Anterior cingulate cortex (tissue), 58 donors: ENCODE results near the gene WFDC12.

Experiments
- DNase-seq, 58 donors: peaks; one replicate each; lab custom pipeline; 2025; lab: John Stamatoyannopoulos, UW

The WFDC12 gene

GRCh38 chr20:45094201-45094600 is 30.1 kb downstream of the WFDC12 start:
- no peak for DNase-seq

- DNase-seq, result no peak
These were observed 31.4 kb downstream of the WFDC12 start for GRCh38 chr20:45092898-45093297.

GRCh38 chr20:45091366-45091765 is 32.9 kb downstream of the WFDC12 start:
- no peak for DNase-seq

- no peak for DNase-seq
These were observed 33.8 kb downstream of the WFDC12 start for GRCh38 chr20:45090481-45090880.

- peak in 2 of 58 donors; percentile 9 to 26 for DNase-seq
These were observed 36.0 kb downstream of the WFDC12 start for GRCh38 chr20:45088247-45088646.

GRCh38 chr20:45087814-45088213 is 36.5 kb downstream of the WFDC12 start:
- DNase-seq, result peak in 5 of 58 donors; percentile 10 to 32 (median 16)

- DNase-seq, result no peak
These were observed 37.0 kb downstream of the WFDC12 start for GRCh38 chr20:45087097-45087790.

GRCh38 chr20:45085867-45086266 is 38.4 kb downstream of the WFDC12 start:
- no peak for DNase-seq

GRCh38 chr20:45085289-45085688 is 39.0 kb downstream of the WFDC12 start:
- DNase-seq, result no peak

GRCh38 chr20:45083127-45083526 is 41.1 kb downstream of the WFDC12 start:
- DNase-seq, result no peak

GRCh38 chr20:45082468-45082867 is 41.8 kb downstream of the WFDC12 start:
- DNase-seq, result no peak

GRCh38 chr20:45080867-45081624 is 43.2 kb downstream of the WFDC12 start:
- no peak for DNase-seq

- no peak for DNase-seq
These were observed 46.7 kb downstream of the WFDC12 start for GRCh38 chr20:45077559-45077958.
